ENCODE results near the gene KIRREL1.

DNA sequence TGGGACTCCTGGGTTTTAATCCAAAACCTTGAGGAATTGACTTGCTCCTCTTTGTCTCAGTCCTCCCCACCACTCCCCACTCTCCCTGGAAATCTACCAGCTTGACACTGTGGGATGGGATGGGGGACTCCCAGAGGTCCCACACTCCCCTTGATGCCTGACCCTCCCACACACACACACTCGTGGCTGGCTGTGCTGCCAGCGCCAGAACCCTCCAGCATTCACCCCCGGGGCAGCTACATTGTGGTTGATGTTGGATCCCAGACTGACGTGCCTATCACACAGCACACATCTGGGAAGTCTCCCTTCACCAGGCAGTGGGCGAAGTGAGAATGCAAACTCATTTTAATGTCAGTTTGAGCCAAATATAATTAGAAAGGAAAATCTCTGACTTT, 10.0 kb downstream of the KIRREL1 start:
- TF ChIP-seq, protein P1, sequence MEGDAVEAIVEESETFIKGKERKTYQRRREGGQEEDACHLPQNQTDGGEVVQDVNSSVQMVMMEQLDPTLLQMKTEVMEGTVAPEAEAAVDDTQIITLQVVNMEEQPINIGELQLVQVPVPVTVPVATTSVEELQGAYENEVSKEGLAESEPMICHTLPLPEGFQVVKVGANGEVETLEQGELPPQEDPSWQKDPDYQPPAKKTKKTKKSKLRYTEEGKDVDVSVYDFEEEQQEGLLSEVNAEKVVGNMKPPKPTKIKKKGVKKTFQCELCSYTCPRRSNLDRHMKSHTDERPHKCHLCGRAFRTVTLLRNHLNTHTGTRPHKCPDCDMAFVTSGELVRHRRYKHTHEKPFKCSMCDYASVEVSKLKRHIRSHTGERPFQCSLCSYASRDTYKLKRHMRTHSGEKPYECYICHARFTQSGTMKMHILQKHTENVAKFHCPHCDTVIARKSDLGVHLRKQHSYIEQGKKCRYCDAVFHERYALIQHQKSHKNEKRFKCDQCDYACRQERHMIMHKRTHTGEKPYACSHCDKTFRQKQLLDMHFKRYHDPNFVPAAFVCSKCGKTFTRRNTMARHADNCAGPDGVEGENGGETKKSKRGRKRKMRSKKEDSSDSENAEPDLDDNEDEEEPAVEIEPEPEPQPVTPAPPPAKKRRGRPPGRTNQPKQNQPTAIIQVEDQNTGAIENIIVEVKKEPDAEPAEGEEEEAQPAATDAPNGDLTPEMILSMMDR (IDR thresholded peaks at IDR 0.05), result no peak
- no peak for TF ChIP-seq POLR2A (IDR thresholded peaks at IDR 0.05)

Measured in lower leg skin (tissue), 3 donors.